Measurements from ENCODE around the gene ABLIM2. TPM values are rescaled to one million over a fixed set of nuclear protein-coding genes. Genes with fewer than 3 reads are reported as not detected.

The ABLIM2 gene
- total RNA-seq, 1 experiment from 2014 or later: 6.1 TPM

GRCh38 chr4:8076023-8076422 lies 82.6 kb downstream of the ABLIM2 start:
- Histone ChIP-seq H3K9me2 (ENCODE audit: insufficient read depth) (no peaks in the 10 kb centered on the region), H3K4me2 (ENCODE audit: low read length) (no peak overlapping the region), H3K9ac (ENCODE audit: low read length) (no peak overlapping the region), H2AFZ (ENCODE audit: low read depth, low read length, poor library complexity, severe bottlenecking) (no peak overlapping the region), H3K4me3 (replicated peaks in 1 of 2; ENCODE audit: low read depth in 1 of 2, low read length in 2 of 2) (no peak overlapping the region), H3K36me3 (ENCODE audit: control insufficient read depth in 1 of 2, insufficient read depth in 2 of 2, low read length in 2 of 2) (no peaks in the 10 kb centered on the region), H3K4me1 (ENCODE audit: control insufficient read depth in 1 of 2, insufficient read depth in 2 of 2, low read length in 2 of 2) (no peaks in the 10 kb centered on the region), H3K27ac (ENCODE audit: low read depth, low read length) (no peak overlapping the region), H4K20me1 (ENCODE audit: insufficient read depth) (no peaks in the 10 kb centered on the region), H3K9me3 (ENCODE audit: control insufficient read depth in 1 of 2, insufficient read depth in 1 of 2, low read depth in 1 of 2, low read length in 2 of 2) (no peaks in the 10 kb centered on the region), H3K79me2 (ENCODE audit: insufficient read depth, low read length) (no peaks in the 10 kb centered on the region), H3K27me3 (ENCODE audit: insufficient read depth, low read length) (no peaks in the 10 kb centered on the region)
- intact Hi-C loops (cut with micrococcal nuclease): no loop called here
- no peak for TF ChIP-seq REST (IDR thresholded peaks at IDR 0.05; ENCODE audit: low read depth)
- no peak for TF ChIP-seq CTCF (IDR thresholded peaks at IDR 0.05 in 2 of 3, conservative IDR thresholded peaks at IDR 0.05 in 1 of 3; ENCODE audit: borderline replicate concordance in 1 of 3, insufficient read depth in 1 of 3, low read depth in 2 of 3, low read length in 2 of 3)
- no peak for TF ChIP-seq CBX3 (IDR thresholded peaks at IDR 0.05; ENCODE audit: low read depth)
- TF ChIP-seq POLR2A (IDR thresholded peaks at IDR 0.05; ENCODE audit: borderline replicate concordance, extremely low read depth, insufficient read depth, insufficient read length): no peak
- TF ChIP-seq SP1 (IDR thresholded peaks at IDR 0.05; ENCODE audit: low read depth): no peak
- ATAC-seq (no peak), DNase-seq (ENCODE audit: low read depth, low spot score) (no peak)
- BruUV-seq (replicated peaks): no TSS peak
- ChIA-PET CTCF (no interaction called here), RAD21 (ENCODE audit: low non-redundant PET in 1 of 2, low total read pairs in 2 of 2, uncharacterized antibody in 2 of 2, unreplicated experiment in 2 of 2) (no interaction called here), POLR2A (no interaction called here)
